ENCODE results near the gene DCTPP1.

- TF ChIP-seq, protein P1, sequence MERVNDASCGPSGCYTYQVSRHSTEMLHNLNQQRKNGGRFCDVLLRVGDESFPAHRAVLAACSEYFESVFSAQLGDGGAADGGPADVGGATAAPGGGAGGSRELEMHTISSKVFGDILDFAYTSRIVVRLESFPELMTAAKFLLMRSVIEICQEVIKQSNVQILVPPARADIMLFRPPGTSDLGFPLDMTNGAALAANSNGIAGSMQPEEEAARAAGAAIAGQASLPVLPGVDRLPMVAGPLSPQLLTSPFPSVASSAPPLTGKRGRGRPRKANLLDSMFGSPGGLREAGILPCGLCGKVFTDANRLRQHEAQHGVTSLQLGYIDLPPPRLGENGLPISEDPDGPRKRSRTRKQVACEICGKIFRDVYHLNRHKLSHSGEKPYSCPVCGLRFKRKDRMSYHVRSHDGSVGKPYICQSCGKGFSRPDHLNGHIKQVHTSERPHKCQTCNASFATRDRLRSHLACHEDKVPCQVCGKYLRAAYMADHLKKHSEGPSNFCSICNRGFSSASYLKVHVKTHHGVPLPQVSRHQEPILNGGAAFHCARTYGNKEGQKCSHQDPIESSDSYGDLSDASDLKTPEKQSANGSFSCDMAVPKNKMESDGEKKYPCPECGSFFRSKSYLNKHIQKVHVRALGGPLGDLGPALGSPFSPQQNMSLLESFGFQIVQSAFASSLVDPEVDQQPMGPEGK (CRISPR knock-in tag; IDR thresholded peaks at IDR 0.05; ENCODE audit: borderline replicate concordance): no peak
- no peak for TF ChIP-seq ISL1 (CRISPR knock-in tag; IDR thresholded peaks at IDR 0.05)
- no peak for TF ChIP-seq TCF4 (CRISPR knock-in tag; IDR thresholded peaks at IDR 0.05; ENCODE audit: borderline replicate concordance)
- no peak for TF ChIP-seq TOX (CRISPR knock-in tag; IDR thresholded peaks at IDR 0.05; ENCODE audit: borderline replicate concordance)
- TF ChIP-seq TSHZ2 (CRISPR knock-in tag; IDR thresholded peaks at IDR 0.05): no peak
- no peak for TF ChIP-seq ZFP30 (CRISPR knock-in tag; IDR thresholded peaks at IDR 0.05)
- no peak for TF ChIP-seq BACH2 (CRISPR knock-in tag; IDR thresholded peaks at IDR 0.05; ENCODE audit: borderline replicate concordance)
- TF ChIP-seq CSDC2 (CRISPR knock-in tag; IDR thresholded peaks at IDR 0.05): no peak
- TF ChIP-seq OSR1 (CRISPR knock-in tag; IDR thresholded peaks at IDR 0.05): no peak
- no peak for TF ChIP-seq ZNF8 (CRISPR knock-in tag; IDR thresholded peaks at IDR 0.05)
- TF ChIP-seq, protein P2, sequence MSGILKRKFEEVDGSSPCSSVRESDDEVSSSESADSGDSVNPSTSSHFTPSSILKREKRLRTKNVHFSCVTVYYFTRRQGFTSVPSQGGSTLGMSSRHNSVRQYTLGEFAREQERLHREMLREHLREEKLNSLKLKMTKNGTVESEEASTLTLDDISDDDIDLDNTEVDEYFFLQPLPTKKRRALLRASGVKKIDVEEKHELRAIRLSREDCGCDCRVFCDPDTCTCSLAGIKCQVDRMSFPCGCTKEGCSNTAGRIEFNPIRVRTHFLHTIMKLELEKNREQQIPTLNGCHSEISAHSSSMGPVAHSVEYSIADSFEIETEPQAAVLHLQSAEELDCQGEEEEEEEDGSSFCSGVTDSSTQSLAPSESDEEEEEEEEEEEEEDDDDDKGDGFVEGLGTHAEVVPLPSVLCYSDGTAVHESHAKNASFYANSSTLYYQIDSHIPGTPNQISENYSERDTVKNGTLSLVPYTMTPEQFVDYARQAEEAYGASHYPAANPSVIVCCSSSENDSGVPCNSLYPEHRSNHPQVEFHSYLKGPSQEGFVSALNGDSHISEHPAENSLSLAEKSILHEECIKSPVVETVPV (CRISPR knock-in tag; IDR thresholded peaks at IDR 0.05): no peak
- TF ChIP-seq ZFP3 (CRISPR knock-in tag; IDR thresholded peaks at IDR 0.05): no peak
- TF ChIP-seq POU6F1 (CRISPR knock-in tag; IDR thresholded peaks at IDR 0.05; ENCODE audit: borderline replicate concordance, low read depth): no peak
- TF ChIP-seq ZNF70 (CRISPR knock-in tag; IDR thresholded peaks at IDR 0.05): no peak
Observed at GRCh38 chr16:30397056-30397455, 32.8 kb downstream of the DCTPP1 start.
